Urothelium cell line (cell line): ENCODE results near the gene TRAF2.

Source experiments
- DNase-seq: peaks from one replicate; pipeline ENCODE4 v3.0.0; 2011; ENCODE audit warnings: low spot score, mixed read lengths
- FAIRE-seq: peaks from 2 replicates; lab custom pipeline; 2011; peaks lifted over from hg19 to GRCh38; lab: Jason Lieb, UNC

Gene TRAF2

GRCh38 chr9:136907011-136907914, 20.9 kb downstream of the TRAF2 start:
- FAIRE-seq (no peak), DNase-seq (no peak)

- no peak for DNase-seq
- FAIRE-seq = no peak
These were observed 24.0 kb downstream of the TRAF2 start for GRCh38 chr9:136910197-136910900.

DNA sequence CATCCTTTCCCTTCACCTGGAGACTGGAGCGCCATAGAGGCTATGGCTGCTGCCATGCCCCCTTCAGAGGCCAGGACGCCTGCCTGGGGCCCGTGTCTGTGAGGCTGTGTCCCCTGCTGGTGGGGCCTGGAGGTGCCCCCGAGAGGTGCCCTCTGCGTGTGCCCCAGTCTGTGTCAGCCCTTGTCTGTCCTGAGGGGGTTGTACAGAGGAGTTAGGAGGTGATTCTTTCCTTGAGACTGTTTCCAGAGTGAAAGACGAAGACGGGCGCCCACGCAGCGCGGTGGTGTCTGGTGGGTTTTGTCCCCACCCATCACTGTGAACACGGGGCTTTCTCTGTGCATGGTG, 24.6 kb downstream of the TRAF2 start:
- no peak for DNase-seq
- no peak for FAIRE-seq

GRCh38 chr9:136913701-136914438, 27.6 kb downstream of the TRAF2 start:
- DNase-seq (no peak), FAIRE-seq (no peak)

DNA sequence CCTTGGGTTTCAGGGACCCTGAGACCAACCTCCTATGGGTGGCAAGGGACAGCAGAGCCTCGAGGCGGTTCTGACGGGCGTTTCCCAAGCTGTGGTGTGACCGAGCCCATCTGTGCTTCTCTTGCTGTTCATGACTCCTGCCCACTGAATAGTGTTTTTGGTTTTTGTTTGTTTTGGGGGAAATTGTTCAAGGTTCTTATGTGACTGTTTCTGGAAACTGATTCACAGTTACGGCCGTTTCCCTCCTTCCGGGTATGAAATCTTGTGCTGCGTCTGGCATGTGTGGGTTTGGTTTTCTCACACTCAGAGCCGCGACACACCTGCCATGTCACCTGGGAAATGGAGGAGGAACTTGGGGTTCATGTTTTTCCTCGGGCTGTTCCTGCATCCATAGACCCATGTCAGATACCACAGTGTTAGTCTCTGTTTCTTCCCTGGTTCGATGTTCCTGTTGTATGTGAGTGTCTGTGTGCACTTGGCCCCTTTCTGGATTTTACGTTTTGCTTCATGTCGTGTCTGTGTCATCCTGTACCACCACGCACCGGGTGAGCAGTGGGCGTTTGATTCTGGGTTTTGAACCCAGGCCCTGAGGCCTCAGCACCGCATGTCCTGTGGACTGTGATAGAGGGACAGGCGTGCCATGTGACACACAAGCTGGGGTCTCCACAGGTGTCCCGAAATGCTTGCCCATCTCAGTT, 29.5 kb downstream of the TRAF2 start:
- FAIRE-seq = no peak

DNA sequence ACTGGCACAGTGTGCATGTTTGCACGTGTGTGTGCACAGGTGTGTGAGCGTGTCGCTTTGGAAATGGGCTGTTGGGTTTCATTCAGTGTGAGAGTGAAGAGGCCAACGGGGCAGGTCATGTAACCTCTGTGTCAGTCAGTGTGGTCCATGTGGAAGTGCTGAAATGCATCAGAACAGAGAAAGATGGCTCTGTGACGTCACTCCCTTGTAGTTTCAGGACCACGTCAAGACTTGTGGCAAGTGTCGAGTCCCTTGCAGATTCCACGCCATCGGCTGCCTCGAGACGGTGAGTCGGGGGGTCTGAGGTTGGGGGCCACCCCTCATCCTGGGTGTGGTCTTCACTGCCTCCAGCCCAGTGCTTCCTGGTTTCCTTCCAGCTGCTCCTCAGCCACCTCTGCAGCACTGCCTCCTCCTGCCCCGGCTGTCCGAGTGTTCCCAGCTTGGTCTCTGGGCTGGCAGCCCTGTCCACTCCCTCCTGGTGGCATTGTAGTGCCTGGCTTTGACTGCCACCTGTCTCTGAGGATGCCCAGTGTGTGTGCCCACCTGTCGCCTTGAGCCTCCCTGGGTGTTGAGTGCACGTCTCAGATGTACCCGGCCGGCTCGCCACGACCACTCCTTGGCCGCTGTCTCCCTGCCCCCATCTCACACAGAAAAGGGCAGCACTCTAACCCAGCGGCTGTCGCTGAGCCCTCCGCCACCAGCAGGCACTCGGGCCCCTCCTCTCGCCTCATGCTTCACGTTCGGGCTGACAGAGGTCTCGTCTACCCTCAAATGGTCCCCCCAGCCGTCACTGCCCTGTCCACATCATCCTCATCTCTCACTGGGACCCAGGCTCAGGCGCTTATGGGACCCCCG, 30.2 kb downstream of the TRAF2 start:
- no peak for DNase-seq
- FAIRE-seq = no peak

More for the DNA sequence above, 29.5 kb downstream of the TRAF2 start:
- DNase-seq = no peak

DNA sequence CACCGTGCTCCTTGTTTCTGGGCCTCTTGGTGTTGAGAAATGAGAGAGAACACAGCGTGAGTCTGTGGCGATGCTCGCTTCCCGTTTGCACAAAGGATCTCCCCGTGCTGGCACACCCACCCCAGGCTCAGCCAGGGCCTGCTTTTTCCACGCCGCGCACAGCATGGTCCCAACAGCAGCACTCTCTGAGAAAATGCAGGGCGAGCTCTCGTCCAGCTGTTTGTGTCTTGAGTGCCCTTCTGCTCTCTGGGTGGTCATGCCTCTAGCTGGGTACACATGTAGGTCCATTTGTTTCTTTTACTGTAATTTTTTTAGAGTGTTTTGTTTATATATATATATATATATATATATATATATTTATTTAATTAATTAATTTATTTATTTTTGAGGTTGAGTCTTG, 31.6 kb downstream of the TRAF2 start:
- DNase-seq (no peak), FAIRE-seq (no peak)

DNA sequence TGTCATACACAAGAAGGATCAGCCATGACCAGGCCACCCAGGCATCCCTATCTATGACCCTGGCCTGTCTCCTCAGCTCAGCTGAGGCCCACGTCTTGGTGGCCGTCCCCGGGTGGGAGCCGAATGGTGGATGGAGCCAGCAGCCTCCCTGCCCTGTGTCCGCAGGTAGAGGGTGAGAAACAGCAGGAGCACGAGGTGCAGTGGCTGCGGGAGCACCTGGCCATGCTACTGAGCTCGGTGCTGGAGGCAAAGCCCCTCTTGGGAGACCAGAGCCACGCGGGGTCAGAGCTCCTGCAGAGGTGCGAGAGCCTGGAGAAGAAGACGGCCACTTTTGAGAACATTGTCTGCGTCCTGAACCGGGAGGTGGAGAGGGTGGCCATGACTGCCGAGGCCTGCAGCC, 33.8 kb downstream of the TRAF2 start:
- FAIRE-seq = no peak
- DNase-seq = no peak

DNA sequence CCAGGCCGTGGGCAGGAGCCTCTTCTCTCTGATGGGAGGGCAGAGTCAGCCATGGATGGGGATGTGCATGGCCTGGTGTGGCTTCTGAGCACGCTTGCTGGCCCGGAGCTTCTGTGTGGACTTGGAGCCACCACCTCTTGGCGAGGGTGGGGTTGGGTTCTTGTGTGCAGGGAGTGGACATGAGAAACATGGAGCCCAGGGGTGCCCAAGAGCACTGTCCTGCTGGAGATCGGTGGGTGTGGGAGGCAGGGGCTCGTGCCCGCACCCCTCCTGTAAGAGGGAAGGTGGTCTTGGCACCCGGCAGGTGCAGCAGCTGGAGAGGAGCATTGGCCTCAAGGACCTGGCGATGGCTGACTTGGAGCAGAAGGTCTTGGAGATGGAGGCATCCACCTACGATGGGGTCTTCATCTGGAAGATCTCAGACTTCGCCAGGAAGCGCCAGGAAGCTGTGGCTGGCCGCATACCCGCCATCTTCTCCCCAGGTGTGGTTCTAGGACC, 34.5 kb downstream of the TRAF2 start:
- no peak for FAIRE-seq
- DNase-seq = no peak

DNA sequence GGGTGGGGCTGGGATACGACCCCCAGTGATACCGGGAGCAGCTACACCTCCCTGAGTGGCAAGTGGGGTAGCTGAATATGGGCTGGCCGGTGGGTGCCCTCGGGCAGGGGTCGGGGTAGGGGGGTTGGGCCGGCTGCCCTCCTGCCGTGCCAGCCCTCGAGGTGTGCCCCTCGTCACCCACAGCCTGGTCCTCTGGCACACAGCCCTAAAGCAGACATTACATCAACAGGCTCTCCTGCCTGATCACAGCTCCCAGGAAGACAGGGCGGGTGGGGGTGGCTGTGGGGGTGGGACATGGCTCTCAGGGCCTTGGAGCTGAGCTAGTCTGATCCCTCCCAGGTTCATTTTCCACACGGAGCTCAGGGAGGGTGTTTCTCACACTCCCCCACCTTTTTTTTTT, 35.0 kb downstream of the TRAF2 start:
- FAIRE-seq (no peak), DNase-seq (no peak)

DNA sequence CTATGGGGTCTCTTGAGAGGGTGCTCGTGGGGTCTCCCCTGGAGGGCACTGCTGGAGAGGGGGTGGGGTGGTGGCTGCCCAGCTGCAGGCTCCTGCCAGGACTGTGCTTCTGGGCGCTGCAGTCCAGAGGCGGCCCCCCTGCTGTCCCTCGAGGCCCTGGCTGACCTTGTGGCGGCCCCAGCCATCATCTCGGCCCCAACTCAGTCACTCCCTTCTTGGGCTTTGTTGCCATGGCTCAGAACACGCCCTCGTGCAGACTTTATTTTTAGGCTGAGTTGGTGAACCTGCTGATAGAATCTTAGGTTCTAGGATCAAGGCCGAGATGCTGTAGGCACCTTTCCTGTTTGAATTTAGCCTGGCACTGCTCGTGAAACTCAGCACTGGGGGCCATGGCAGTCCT, 35.4 kb downstream of the TRAF2 start:
- no peak for FAIRE-seq

DNA sequence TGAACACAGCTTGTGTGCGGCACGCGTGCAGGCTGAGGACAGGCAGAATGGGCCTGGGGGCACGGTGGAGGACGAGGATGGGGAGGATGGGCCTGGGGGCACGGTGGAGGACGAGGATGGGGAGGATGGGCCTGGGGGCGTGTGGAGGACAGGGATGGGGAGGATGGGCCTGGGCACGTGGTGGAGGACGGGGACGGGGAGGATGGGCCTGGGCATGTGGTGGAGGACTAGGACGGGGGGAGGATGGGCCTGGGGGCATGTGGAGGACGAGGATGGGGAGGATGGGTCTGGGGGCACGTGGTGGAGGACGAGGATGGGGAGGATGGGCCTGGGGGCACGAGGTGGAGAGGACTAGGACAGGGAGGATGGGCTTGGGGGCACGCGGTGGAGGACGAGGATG, 36.2 kb downstream of the TRAF2 start:
- no peak for DNase-seq
- no peak for FAIRE-seq

More for the DNA sequence above, 35.4 kb downstream of the TRAF2 start:
- DNase-seq = no peak

- no peak for FAIRE-seq
- DNase-seq = no peak
These were observed 37.6 kb downstream of the TRAF2 start for GRCh38 chr9:136923881-136924280.

DNA sequence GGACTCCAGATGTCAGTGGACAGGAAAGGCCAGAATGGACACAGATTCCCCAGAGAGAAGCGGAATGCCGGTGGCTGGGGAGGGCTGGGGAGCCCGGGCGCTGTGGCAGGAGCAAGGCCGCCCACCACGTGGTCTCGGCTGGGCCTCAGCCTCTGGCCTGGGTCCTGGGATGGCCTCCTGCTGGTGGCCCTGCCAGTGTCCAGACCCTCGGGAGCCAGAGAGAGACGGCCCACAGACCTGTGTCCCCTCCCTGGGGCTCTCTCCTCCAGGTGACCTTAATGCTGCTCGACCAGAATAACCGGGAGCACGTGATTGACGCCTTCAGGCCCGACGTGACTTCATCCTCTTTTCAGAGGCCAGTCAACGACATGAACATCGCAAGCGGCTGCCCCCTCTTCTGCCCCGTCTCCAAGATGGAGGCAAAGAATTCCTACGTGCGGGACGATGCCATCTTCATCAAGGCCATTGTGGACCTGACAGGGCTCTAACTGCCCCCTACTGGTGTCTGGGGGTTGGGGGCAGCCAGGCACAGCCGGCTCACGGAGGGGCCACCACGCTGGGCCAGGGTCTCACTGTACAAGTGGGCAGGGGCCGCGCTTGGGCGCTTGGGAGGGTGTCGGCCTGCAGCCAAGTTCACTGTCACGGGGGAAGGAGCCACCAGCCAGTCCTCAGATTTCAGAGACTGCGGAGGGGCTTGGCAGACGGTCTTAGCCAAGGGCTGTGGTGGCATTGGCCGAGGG, 39.3 kb downstream of the TRAF2 start:
- DNase-seq = no peak
- FAIRE-seq = no peak

DNA sequence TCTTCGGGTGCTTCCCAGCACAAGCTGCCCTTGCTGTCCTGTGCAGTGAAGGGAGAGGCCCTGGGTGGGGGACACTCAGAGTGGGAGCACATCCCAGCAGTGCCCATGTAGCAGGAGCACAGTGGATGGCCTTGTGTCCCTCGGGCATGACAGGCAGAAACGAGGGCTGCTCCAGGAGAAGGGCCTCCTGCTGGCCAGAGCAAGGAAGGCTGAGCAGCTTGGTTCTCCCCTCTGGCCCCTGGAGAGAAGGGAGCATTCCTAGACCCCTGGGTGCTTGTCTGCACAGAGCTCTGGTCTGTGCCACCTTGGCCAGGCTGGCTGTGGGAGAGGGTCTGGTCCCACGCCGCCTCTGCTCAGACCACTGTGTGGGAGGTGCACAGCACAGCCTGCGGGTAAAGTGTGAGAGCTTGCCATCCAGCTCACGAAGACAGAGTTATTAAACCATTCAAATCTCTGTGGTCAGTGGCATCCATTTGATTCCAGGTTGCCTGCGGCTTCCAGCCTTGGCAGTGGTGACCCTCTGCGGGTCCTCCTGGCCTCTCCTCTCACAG, 39.9 kb downstream of the TRAF2 start:
- FAIRE-seq = no peak
- DNase-seq = no peak

DNA sequence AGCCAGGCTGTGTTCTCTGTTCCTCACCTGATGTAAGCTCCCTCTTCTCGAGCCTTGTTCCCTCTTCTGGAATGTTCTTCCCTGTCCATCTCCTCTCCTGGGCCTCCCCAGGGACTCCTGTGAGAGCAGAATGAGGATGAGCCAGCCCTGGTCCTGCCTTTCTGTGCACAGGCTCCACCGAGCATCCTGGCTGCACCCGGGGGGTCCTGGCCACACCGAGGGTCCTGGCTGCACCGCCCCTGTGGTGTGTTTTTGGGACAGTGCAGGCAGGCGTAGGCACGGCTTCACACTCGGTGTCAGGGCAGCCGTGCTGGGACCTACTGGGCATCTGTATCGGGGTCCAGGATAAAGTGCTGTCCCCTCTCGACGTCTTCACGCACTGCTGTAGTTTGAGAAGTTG, 40.4 kb downstream of the TRAF2 start:
- FAIRE-seq = no peak

DNA sequence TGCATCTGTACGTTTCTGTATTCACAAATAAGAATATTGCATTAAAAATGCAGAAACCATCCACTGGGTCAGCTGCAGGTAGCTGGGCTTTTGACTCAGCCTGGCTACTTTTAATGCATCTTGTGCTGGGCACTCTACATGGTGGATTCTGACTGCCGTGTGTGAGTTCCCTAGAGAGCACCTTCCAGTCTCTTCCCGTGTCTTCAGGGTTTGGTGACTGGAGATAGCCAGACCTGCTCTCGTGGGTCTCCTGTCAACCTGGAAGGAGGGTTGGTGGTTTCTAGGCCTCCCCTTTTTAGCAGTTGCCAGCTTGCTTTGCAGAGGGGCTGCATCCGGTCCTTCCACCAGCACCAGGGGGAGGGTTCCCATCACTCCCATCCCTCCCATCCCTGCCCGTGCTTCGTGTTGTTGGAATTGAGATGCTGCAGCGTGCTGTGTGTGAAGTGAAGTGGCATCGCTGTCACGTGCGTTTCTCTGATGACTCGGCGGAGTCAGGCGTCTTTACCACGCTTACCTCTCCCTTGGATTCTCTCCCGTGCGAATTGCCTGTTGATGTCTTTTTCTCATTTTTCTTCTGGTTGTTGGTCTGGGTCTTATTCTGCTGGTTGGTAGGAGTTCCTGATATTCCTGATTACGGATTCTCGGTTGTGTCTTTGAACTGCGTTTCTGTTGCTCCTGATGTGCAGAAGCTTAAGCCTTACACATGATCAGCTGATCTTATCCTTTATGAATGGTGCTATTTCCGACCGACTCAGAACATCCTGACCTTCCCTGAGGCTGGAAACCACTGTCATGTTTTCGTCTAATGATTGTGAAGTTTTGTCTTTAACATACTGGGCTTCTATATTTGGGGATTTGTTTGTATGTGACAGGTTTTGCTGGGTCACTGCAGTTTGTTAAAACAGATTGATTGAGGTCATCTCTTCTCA, 41.3 kb downstream of the TRAF2 start:
- DNase-seq (no peak), FAIRE-seq (no peak)

More for the DNA sequence above, 40.4 kb downstream of the TRAF2 start:
- DNase-seq = no peak

DNA sequence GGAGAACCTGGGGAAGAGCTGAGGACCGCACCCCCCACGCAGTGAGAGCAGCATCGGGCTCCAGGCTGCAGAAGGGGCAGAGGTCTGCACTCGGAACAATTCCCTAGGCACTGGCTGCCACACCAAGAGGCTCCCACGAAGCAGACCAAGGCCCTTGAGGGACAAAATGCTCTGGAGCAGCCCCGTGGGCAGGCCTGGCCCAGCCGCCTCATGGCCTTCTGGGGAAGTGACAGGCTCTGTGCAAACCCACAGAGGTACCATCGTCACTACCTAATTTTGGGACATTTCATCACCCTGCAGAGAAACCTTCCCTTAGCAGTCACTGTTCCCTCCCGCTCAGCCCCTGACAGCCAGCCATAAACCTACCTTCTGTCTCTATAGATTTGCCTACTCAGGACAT, 42.3 kb downstream of the TRAF2 start:
- DNase-seq (no peak), FAIRE-seq (no peak)
